HG03354 (cell line): ENCODE measurements around the gene METTL15.
"Not testable (repeated sequence)": the region's sequence is repeated elsewhere in the genome, so short reads cannot be mapped to it uniquely, and the experiment has no call there.

Experiments used
- ATAC-seq: cut with Tn5 transposase; IDR thresholded peaks from one replicate; pipeline ENCODE4 v1.9.1; 2021; ENCODE audit warnings: mild to moderate bottlenecking; ENCODE audit not compliant: unreplicated experiment, poor library complexity, severe bottlenecking

The METTL15 gene

DNA sequence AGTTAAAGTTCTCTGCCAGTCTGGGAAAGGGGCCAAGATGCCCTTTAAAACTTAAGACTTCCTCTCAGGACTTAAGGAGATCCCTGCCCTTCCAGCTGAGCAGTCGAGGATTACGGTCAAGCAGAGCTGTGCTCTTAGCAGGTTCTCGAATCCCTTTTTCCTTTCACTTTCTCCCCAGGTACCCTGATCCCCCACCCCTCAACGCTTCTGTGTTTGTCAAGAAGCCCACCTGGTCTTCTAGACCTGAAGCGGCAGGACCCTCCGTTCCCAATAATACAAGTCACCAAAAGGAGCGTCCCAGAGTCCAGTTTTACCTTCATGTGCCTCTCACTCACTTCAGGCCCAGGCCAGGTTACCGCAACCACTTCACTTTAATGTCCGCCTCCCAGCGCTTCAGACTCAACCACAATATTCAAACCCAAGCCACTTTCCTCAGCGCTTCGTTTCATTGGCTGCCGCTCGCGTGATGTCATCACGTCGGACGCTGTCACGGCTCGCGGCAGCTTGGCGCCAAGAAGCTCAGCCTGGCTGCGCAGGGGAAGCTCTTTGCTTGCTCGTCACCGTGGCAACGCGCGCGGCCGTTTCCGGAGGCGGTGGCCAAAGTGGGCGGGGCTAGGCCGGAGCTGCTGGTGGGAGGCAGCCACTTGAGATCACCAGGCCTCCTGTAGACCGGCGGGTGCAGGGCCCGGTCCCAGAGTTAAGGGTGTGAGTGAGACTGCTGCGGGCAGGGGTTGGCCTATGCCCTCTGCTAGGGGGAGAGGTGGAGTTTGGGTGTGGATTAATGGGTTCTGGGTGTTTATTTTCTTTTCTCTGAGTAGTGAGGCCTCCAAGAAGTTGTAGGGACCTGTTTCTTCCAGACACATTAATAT, at the start of gene METTL15, which contains the start of gene KIF18A:
Gene METTL15, plus strand, starts transcription at position 639 of the 869 bp plus-strand sequence. CDS start 4,947 bp downstream, outside the sequence.
Gene KIF18A, minus strand, starts transcription at position 407 of the 869 bp plus-strand sequence. CDS start 10,209 bp downstream, outside the sequence.
- ATAC-seq = peak; percentile 93

GRCh38 chr11:28071305-28071704, 36.9 kb upstream of the METTL15 start:
- ATAC-seq = no peak

- ATAC-seq = no peak
These were observed 35.9 kb upstream of the METTL15 start for GRCh38 chr11:28072321-28072720.

GRCh38 chr11:28077521-28077920, 30.7 kb upstream of the METTL15 start:
- no peak for ATAC-seq

DNA sequence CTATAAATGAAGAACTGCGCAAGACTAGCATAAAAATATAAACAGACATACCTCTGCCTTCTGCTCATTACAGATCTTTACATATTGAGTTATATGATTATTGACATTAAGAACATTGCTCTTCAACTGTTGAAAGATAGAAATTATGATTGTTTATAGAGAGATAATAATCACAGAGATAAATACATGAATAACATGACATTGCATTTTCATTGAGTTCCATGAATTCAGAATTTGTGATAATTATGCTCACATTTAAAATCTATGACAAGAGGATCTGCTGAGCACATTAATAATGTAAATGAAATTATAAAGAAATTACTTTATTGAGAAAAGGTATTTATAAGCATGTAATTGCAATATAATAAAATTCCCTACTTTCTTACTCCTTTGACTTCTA, 25.1 kb upstream of the METTL15 start:
- no peak for ATAC-seq

- no peak for ATAC-seq
These were observed 21.6 kb upstream of the METTL15 start for GRCh38 chr11:28086569-28086968.

DNA sequence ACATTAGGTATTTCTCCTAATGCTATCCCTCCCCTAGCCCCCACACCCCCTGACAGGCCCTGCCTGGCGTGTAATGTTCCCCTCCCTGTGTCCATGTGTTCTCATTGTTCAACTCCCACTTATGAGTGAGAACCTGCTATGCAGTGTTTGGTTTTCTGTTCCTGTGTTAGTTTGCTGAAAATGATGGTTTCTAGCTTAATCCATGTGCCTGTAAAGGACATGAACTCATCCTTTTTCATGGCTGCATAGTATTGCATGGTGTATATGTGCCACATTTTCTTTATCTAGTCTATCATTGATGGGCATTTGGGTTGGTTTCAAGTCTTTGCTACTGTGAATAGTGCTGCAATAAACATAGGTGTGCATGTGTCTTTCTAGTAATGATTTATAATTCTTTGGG, 21.0 kb upstream of the METTL15 start:
- ATAC-seq = not testable (repeated sequence)

DNA sequence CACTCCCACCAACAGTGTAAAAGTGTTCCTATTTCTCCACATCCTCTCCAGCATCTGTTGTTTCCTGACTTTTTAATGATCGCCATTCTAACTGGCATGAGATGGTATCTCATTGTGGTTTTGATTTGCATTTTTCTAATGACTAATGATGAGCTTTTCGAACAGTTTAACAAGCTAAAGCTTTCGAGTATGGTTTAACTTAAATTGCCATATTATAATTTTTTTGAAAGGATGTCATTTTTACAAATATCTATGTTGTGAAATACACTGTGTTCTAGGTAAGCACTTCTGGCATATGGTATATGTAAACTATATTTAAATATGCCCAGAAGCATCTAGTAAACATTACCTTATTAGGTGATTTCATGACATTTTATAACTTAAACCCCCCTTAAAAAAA, 20.5 kb upstream of the METTL15 start:
- ATAC-seq = not testable (repeated sequence)

DNA sequence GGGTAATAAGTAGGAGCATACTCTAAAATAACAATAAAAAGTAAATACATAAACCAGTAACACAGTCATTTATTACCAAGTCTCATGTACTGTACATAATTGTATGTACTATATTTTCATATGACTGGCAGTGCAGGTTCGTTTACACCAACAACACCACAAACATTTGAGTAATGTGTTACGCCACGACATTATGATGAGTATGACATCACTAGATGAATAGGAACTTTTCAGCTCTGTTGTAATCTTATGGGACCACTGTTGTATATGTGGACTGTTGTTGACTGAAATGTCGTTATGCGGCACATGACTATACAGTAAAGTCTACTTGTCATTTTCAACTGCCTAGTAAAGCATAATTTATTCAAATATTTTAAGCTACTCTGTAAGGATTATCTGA, 18.8 kb upstream of the METTL15 start:
- no peak for ATAC-seq

GRCh38 chr11:28090052-28090749, 18.0 kb upstream of the METTL15 start:
- no peak for ATAC-seq

GRCh38 chr11:28092786-28093185, 15.4 kb upstream of the METTL15 start:
- no peak for ATAC-seq

DNA sequence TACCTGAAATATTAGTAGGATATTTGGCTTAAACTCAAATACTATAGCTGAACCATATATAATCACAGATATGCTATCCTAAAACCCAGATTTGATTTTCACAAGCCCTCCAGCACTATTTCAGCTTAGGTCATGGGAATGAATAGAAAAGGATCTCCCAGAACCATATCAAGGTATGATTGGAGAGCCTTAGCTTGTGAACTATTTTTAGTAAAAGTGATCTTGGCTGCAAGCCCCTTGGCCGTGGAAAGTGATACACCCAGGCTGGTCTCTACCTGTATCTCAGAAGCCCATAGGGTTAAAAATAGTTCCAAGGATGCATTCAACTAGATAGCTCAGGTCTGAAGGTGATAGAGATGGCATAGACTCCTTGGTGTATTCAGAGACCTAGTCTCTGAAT, 9.9 kb upstream of the METTL15 start:
- no peak for ATAC-seq

DNA sequence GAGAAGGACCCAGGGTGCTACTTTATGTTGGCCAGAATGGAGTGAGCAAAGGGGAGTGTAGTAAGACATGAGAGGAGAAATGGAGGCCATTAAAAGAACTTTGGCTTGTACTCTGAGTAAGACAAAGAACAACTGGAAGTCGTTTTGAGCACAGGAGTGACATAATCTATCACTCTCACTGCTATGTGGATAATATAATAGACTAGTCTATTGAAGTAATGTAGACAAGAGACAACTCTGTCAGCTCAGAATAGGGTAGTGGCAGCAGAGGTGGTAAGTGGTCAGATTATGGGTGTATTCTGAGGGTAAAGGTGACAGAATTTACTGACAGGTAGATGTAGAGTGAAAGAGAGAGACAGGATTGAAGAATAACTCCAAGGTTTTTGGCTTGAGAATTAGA, 8.5 kb upstream of the METTL15 start:
- no peak for ATAC-seq

GRCh38 chr11:28100665-28101064, 7.5 kb upstream of the METTL15 start:
- ATAC-seq = no peak

- not testable (repeated sequence) for ATAC-seq
These were observed 5.9 kb upstream of the METTL15 start for GRCh38 chr11:28102300-28102699.

DNA sequence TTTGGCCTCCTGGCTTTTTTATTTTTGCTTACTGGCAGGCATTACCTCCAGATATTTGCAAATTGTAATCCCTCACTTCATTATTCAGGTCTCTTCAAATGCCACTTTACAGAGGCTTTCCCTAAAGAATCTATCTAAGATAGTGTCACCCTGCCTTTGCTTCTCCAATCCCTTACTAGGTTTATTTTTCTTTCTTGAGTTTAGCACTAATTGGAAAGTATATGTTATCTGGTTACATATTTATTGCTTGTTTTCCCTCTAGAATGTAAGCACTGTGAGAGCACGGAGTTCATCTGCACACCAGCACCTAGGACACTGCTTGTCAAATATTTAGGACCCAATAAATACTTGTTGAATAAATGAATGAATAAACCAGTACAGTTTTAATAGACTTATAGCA, 3.8 kb upstream of the METTL15 start:
- no peak for ATAC-seq

GRCh38 chr11:28104984-28105383, 3.2 kb upstream of the METTL15 start:
- no peak for ATAC-seq

- ATAC-seq = no peak
These were observed 2.3 kb upstream of the METTL15 start for GRCh38 chr11:28105869-28106268.

DNA sequence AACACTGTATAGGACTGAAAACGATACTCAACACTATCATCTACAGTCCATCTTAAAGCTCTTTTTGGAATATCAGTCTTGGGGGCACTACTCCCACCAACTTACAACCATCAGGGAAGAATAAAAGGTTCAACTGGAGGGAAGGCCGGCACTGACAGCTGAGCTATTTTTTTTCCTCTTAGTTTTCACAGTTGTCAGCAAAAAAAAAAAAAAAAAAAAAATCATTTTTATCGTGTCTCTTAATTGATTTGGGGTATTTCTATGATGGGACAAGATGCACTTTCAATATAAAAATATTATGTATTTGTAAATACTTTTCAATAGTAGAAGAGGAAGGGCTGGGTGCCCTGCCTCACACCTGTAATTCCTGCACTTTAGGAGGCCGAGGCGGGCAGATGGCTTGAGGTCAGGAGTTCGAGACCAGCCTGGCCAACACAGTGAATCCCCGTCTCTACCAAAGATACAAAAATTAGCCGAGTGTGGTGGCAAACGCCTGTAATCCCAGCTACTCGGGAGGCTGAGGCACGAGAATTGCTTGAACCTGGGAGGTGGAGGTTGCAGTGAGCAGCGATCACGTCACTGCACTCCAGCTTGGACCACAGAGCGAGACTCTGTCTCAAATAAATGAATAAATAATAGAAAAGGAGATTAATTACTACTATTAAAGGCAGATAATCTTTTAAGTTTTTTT, 1.7 kb upstream of the METTL15 start:
- ATAC-seq = no peak

DNA sequence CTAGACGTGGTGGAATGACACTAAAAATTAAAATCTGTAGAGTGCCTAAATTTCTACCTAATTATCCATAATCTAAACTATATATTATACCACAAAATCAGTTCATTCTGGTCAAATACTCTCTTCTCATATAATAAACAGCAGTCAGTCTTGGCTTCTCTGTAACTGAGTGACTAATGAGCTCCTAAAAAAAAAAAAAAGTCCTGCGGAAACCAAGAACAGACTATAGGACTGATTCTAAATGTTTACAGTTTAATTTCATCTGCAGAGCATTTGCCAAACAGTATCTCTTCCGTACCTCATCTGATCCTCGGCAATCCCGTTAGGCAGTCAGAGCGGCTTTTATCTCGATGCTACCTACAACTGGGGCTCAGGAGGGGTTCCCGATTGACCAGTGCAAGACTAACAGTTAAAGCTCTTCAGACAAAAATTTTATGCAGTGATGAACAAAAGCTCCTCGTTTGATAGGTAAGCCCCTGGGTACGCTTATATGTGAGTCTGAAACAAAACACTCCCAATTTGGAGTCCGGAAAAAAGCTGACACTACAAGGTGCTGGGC, 918 bp upstream of the METTL15 start:
- peak; percentile 0 for ATAC-seq
